Medulla oblongata (tissue), 1 donor: ENCODE measurements around the gene MRPS23.
"Not testable (repeated sequence)": the region's sequence is repeated elsewhere in the genome, so short reads cannot be mapped to it uniquely, and the experiment has no call there.

ENCODE experiments used
- DNase-seq: peaks from one replicate; pipeline ENCODE4 v3.0.0-alpha.2; 2015; ENCODE audit errors: extremely low spot score

Gene MRPS23

DNA sequence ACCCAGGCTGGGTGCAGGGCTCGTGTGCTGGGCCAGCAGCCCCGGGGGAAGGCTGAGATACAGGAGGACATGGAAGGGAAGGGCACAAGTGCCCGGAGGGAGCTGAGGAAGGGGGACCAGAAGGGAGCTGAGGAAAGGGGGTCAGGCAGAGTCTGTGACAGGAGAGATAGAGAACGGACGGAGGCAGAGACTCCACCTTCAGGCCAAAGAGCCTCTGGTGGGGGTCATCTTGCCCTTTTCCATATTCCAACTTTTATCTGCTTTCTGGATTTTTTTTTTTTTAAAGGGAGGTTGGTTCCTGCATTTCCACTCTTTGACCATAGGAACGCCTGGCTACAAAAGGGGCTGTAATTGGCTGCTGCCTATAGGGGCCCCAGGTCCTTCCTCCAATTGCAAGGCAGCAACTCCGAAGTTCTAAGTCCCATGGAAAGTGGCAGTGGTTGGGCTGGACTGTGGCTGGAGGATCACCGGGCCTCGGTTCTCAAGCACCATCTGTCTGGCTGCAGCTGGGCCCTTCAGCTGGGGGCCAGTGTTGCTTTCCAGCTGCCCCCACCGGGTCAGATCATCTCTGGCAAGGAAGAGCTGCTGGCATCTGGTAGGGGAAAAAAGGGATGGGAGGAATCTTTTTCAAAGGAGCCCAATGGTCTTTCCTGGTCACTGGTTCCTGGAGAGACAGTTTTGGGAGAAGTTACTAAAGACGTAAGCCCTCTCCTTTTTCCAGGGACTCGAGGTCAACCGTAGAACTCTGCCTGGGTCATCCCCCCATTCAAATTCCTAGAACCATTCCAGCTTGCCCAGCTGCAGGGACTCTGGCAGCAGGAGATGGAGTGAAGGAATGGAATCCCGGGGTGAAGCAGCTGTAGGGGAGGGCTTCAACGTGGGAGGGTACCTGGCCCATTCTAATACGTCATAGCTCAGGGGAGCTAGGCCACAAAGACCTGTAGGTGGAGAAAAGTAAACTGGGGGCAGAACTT lies 13.1 kb upstream of the MRPS23 start:
- DNase-seq: peak; percentile 67

DNA sequence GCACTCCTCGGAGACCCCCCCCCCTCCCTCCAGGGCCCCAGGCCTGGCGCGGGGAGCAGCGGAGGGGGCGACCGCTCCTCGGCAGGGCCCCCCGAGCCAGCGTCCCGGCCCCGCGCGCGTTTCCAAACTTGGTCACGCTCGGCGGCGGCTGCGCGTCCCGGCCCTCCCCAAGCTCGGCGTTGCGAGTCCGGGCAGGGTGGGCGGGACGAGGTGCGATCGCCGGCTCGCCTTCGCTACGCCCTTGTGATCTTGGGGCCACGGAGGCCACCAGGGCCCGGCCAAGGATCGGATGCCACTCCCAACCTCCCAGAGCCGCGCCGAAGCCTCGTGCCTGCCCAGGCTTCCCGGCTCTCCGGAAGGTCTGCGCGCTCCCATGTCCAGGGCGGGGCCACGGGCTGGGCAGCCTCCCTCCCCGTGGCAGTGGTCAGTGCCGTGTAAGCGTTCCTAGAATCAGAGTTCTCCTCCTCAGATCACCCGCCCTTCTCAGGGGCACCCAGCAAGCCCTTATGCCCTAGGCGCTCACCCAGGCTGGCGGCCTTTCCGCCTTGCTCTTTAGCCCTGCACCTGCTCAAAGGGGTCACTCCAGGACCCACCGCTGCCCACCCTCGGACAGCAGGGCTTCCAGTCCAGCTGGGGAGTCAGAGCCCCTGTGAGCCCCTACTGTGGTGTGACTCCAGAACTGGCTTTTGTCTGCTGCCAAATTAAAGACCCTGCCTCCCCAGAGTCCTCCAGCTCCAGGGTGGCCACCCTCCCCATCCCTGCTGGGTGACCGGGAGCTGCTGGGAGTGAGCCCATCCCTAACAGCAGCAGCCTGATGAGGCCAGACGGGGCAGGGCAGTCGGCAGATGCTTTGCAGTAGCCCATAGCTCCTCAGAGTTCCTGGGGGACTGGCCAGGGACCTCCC lies 12.2 kb upstream of the MRPS23 start:
- peak; percentile 60 for DNase-seq

DNA sequence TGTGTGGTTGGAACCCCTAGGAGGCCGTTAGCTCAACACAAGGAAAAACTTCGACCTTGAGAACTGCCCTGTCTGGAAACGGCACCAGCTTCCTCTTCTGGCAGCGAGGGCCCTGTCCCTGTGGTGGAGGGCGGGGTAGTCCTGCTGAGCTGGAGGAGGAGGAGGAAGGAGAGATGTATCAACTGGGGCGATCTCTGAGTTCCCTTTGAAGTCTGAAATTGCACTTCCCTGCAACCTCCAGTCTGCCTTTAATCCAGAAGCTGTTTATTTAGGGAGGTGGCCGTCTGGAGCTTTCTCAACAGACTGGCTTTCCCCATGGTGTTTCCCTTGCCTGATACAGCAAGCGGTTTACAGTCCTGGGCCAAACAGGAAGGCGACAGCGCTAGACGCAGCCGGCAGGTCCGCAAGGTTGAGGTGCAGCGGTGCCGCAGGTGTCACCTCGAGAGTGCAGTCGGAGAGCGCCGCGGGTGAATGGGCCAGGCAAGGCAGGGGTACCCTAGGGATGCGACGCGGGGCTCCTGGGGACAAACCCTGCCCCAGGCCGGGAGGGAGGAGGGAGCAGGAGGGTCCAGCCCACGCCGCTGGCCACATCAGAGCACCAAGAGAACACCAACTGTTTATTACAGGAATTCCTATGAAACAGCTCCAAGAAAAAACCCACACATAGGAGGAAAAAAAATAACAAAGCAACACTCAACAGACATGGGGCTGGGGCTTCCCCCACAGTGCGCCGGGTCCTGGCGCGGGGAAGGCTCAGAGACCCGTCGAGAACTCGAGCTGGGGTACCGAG lies 11.4 kb upstream of the MRPS23 start:
- peak; percentile 72 for DNase-seq

DNA sequence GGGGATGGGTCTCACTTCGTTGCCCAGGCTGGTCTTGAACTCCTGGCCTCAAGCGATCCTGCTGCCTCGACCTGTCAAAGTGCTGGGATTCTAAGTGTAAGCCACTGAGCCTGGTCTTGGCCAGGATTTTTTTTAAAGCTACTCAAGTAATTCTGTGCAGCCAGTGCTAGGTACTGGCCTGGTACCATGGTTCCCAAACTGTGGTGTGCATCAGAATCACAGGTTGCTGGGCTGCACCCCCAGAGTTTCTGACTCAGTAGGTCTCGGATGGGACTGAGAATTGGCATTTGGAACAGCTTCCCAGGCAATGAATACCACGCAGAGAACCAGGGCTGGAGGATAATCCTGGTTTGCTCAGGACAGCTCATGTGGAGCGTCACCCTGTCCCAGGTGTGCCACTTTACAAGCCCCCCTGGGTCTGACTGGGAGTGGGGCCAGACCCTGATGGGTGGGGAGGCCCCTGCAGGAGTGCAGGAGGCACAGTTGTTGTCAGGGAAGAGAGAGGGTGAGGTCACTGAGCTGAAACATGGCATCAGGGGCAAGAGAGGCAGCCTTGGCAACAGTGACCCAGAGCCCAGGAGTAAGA lies 10.7 kb upstream of the MRPS23 start:
- no peak for DNase-seq

DNA sequence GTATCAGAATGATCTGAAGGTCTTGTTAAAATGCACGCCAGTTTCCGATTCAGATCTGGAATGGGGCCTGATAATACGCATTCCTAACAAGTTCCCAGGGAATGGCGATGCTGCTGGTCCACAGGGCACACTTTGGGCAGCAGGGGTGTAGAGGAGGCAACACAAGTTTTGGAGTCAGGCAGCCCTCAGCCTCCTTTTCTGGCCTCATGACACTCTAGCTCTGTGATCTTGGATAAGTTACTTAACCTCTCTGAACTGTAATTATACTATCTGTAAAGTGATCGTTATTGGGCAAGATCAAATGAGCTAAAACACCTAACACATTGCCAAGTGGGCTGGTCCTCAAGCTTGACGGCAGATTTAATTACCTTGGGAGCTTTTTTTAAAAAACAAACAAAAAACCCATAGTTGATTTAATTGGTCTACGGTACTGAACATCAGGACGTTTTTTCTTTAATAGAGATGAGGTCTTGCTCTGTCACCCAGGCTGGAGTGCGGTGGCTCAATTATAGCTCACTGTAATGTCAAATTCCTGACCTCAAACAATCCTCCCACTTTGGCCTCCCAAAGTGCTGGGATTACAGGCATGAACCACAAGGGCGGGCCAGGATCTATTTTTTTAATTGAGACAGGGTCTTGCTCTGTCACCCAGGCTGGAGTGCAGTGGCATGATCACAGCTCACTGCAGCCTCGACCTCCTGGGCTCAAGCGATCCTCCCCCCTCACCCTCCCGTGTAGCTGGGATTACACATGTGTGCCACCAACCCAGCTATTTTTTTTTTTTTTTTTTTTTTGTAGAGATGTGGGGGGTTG lies 10.0 kb upstream of the MRPS23 start:
- no peak for DNase-seq

DNA sequence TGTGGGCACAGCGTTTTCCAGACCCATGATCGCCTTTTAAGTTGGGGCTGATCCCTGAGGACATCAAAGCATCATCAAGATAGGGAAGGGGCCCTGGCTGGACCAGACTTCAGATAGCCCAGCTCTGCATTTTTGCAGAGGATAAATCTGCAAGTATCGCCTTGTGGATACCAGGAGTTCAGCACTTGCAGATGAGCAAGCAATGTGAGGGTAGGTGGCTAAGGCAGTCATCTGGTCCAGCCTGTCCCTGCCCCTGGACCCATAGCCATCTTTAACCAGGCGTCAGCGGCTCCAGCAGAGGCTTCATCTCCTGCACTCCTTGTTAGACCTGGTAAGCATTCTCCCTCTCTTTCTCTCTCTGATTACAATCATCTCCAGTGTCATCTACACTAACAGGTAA lies 9.0 kb upstream of the MRPS23 start:
- DNase-seq: no peak

DNA sequence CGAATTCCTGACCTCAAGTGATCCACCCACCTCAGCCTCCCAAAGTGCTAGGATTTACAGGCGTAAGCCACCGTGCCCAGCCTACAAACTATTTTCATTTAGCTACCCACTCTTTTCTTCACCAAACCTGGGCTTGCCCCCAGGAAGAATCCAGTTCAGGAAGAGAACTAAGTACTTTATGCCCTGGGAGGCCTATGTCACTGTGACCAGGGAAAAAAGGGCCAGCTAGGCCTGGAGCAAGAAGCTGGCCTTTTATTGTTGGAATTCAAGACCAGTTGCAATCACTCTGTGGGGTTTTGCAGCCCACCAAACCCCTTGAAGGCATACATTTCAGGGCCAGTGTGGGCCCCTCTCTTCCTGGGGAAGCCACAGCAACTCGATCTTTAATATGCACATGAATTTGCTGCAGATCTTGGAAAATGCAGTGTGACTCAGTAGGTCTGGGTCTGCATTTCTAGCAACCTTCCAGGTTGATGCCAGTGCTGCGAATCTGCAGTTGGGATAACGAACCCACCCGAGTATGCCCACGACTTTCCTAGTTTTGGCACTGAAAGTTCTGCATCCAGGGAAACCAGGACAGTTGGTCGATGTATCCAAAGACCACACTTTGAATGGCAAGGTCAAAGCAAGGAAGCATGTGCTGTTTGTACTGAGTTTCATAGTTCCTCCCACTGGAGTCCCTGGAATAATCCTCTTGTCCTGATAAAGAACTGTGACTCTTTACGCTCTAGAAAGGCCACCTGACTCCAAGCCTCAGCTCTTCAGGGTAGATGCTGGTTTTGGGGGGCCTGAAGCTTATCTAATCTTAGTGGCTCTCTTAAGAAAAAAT lies 7.2 kb upstream of the MRPS23 start:
- no peak for DNase-seq

DNA sequence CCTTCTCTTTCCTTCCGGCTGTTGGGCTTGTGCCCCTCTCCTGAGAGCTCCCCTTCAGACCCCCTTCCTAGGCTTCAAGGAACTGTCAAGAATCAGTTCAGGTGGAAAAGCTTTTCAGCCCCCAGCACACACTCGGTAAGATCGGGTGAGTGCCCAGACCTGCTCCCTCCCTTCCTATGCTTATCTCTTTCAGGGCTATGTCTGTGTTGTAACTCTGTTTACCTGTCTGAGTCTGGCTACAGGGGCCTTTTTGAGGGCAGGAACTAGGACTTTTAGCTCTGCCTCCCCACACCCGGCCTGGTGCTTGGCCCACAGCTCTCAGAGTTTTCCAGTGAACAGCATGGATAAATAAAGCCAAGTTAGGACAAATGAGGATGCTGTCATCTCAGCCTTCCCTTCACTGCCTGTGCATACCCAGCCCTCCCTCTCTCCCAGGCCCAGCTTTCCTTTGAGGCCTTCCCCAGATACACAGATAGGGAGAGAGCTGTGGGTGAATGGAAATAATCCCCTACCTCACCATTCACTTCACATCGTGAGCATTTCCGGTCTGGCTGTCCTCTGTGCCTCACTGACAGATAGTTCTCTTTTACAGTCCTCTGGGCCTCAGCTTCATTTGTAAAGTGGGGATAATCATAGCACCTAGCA lies 5.7 kb upstream of the MRPS23 start:
- DNase-seq: no peak

DNA sequence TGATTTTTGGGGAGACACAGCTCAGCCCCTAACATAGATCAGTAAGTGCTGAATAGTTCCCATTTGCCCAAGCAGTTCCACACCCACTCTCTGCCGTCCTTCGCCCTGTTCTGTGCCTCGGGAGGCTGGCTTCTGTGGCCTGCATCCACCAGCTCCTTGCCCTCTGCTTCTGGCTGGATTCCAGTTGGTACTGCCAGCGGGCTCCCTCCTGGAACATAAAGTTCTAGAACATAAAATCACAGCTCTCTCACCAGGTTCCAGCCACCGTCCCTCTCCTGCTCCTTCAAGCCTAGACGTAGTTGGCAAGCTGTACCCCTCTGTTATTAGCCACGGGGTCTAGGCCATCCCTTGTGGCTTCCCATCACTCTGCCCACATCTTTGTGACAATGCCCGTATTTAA lies 3.9 kb upstream of the MRPS23 start:
- no peak for DNase-seq

DNA sequence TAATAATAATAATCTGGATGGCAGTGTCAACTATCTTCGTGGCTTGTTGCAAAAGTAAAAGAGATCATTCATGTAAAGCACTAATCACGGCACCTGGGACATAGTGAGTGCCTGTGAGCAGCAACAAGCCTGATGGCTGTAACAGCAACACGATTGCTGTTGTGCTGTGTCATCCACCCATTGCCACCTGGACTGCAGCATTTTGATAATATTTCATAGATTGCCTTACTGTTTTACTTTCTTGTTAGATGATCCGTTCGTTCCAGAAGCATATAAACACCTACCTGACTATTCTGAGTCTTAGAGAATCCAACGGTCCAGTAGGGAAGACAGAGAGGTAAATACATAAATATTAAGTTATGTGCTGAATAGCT lies 3.1 kb upstream of the MRPS23 start:
- DNase-seq: no peak

DNA sequence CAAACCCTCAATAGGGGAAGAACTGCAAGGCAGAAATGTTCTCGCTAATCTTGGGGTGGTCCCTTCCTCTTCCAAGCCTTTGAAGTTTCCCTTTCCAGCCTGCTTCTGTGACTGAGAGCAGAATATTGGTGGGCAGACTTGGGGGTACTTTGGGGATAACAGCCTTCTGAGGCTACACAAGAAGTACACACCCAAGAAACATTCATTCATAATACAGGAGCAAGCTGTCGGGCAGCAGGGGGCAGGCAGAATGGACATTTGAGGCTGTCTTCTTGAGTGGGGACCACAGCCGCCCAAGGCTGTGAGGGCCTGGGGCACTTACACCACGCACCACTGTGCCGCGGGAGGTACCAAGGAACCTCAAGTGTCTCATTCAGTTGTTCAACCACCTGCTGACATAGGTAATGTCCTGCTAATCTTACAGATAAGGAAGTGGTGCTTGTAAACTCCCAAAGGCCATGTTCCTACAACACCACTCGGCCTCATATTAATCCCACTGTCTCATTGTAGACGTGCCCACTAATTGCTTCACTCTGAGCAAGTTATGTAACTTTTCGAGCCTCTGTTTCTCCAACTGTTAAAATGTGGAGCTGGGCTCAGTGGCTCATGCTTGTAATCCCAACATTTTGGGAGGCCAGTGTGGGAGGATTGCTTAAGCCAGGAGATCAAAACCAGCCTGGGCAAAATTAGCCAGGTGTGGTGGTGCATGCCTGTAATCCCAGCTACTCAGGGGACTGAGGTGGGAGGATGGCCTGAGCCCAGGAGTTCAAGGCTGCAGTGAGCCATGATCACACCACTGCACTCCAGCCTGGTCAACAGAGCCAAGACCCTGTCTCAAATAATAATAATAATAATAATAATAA lies 2.5 kb upstream of the MRPS23 start:
- no peak for DNase-seq

DNA sequence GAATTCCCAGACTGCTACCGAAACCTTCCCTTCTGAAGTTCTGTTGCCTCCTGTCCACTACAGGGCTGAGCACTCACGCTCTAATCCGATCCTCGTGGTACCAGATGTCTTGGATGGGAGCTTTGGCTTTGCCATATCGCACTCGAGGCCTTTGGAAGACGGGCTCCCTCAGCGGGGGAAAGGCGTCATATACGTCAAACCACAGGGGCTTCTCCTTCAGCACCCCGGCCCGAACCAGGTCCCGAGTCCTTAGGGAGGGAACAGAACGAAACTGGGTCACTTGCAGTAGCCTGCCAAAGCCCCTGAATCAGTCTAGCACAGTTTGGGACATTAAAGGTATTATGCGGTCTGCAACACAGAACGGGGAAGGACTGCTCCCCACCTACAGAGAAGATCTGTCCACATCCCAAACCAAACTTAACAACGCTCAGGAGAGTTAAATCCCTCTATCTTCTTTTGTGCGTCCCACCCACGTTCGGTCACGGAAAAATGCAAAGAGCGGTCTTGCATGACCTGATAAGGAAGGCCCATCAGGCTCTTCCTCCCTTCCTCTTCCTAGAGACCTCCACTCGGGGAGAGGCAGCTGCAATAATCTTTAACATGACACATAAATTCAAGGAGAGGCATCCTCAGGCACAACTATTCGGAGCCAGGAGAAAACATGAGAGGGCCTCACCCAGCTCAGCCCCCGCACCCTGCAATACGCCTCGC lies 526 bp downstream of the MRPS23 start:
- no peak for DNase-seq

DNA sequence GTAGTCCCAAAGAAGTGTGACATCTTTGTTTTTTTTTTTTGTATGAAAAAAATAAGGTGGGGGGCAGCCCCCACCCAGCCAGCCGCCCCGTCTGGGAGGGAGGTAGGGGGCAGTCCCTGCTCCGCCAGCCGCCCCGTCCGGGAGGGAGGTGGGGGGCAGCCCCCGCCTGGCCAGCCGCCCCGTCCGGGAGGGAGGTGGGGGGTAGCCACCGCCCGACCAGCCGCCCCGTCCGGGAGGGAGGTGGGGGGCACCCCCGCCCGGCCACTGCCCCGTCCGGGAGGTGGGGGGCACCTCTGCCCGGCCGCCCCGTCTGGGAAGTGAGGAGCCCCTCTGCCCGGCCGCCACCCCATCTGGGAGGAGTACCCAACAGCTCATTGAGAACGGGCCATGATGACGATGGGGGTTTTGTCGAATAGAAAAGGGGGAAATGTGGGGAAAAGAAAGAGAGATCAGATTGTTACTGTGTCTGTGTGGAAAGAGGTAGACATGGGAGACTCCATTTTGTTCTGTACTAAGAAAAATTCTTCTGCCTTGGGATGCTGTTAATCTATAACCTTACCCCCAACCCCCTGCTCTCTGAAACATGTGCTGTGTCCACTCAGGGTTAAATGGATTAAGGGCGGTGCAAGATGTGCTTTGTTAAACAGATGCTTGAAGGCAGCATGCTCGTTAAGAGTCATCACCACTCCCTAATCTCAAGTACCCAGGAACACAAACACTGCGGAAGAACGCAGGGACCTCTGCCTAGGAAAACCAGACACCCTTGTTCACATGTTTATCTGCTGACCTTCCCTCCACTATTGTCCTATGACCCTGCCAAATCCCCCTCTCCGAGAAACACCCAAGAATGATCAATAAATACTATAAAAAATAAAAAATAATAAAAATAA lies 3.5 kb downstream of the MRPS23 start:
- DNase-seq: not testable (repeated sequence)

DNA sequence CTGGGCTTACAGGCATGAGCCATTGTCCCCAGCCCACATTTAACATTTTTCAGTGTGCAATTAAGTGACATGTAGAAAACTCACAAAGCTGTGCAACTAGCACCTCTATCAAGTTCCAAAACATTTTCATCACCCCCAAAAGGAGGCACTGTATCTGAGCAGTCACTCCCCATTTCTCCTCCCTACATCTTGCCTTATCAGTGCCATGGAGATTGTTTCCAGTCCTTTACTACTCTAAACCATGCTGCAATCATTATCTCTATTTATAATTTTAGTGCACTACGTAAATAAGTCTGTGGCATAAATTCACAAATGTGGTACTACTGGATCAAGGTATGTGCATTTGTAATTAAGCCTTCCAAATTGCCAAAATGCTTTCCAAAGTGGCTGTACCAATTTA lies 7.6 kb downstream of the MRPS23 start:
- no peak for DNase-seq

DNA sequence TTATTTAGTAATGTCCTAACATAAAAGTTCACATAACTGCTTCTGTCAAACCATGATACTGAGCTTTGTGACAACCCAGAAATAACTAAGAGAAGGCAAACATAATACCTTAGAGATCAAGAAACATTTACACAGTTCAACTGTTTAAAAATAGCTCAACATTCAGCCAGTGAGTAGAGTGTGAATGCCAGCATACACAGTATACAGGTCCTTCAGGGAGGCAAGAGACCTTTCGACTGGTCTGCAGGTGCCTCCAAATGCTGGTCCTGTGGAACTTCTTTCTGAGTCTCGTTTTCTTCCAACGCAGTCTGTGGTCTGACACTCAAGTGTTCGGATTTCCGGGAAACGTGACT lies 10.3 kb downstream of the MRPS23 start:
- no peak for DNase-seq

DNA sequence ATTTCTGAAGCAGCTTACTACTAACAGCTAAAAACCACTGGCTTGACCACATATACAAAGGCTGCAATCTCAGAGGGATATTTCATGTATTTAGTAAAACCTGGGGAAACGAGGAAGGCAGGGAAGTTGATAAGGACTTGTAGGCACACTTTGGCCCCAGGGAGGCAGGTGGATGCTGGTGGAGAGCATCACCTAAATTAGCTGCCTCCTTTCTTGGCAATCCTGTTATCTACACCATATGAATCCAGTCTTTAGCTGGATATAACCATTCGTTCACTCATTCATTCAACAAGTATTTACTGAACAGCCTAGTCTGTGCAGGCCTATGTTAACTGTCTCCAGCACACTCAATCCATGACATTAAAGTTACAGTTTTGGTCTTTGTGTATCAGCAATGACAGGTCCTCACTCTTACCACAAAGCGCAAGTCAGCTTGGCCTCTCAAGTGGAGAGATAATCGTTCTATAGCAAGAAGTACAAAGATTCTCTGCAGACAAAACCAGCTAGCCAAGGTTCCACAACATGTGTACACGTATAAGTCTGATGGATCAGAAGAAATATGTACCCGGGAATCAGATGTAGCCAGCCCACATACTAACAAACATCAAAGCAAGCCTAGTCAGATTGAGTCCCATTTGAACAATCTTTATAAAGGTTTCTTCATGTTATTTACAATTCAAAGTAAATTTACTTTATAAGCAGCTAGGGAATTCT lies 10.8 kb downstream of the MRPS23 start:
- no peak for DNase-seq
